Spleen (tissue), 11 donors: Measurements from ENCODE around the gene ADGRD1. TPM values are rescaled to one million over a fixed set of nuclear protein-coding genes. Genes with fewer than 3 reads are reported as not detected.

Experiments used
- DNase-seq: peaks from one replicate; pipeline ENCODE4 v3.0.0-alpha.2; 2020
- H3K27ac ChIP-seq, 8 donors: fragments of 200-600 bp; sonication (generic) in 7 of 8; 1 replicate in 4 of 8; 2 replicates in 4 of 8; pipeline versions ENCODE4 v1.5.0 to v1.8.0; 2016 to 2021; ENCODE audit warnings: inconsistent platforms in 4 of 8, mild to moderate bottlenecking in 4 of 8, moderate library complexity in 1 of 8
- H3K27me3 ChIP-seq, 7 donors: fragments of 200-600 bp; sonication (generic) in 6 of 7; replicated peaks in 1 of 7; 1 replicate in 4 of 7; 2 replicates in 3 of 7; pipeline versions ENCODE4 v1.5.0 to v1.8.0; 2016 to 2021; ENCODE audit warnings: inconsistent platforms in 3 of 7, mild to moderate bottlenecking in 1 of 7
- H3K36me3 ChIP-seq, 6 donors: fragments of 200-600 bp; sonication (generic) in 5 of 6; 1 replicate in 4 of 6; 2 replicates in 2 of 6; pipeline versions ENCODE4 v1.5.0 to v1.8.0; 2016 to 2021; ENCODE audit warnings: inconsistent platforms in 2 of 6
- H3K4me1 ChIP-seq, 6 donors: fragments of 200-600 bp; sonication (generic) in 5 of 6; 1 replicate in 3 of 6; 2 replicates in 3 of 6; pipeline versions ENCODE4 v1.5.0 to v1.8.0; 2016 to 2021; ENCODE audit warnings: inconsistent platforms in 3 of 6
- H3K4me3 ChIP-seq, 8 donors: fragments of 200-600 bp; sonication (generic) in 7 of 8; 1 replicate in 4 of 8; 2 replicates in 4 of 8; pipeline versions ENCODE4 v1.5.0 to v1.8.0; 2016 to 2021; ENCODE audit warnings: inconsistent platforms in 4 of 8, mild to moderate bottlenecking in 4 of 8, moderate library complexity in 2 of 8
- H3K9me3 ChIP-seq, 8 donors: fragments of 200-600 bp; sonication (generic) in 7 of 8; 1 replicate in 4 of 8; 2 replicates in 4 of 8; pipeline versions ENCODE4 v1.5.0 to v1.8.0; 2016 to 2021; ENCODE audit warnings: inconsistent platforms in 4 of 8
- POLR2A ChIP-seq, 3 donors: fragments of 450-650 bp; IDR thresholded peaks; one replicate each; pipeline ENCODE4 v1.5.1; 2017; ENCODE audit warnings: antibody characterized with exemption in 3 of 3, mild to moderate bottlenecking in 1 of 3
- POLR2AphosphoS5 ChIP-seq, 3 donors: sonication (generic); formaldehyde crosslinking; IDR thresholded peaks; one replicate each; pipeline ENCODE4 v1.5.1; 2017; ENCODE audit warnings: antibody characterized with exemption in 3 of 3
- WGBS, 5 donors: extraction: QIAGEN DNeasy Blood & Tissue Kit in 3 of 5; methylation state at CpG; one replicate each; pipeline versions ENCODE4 v1.1.5 to v1.1.7; 2013 to 2018; 5-methylcytosine and 5-hydroxymethylcytosine counted together
- intact Hi-C: fragments of 100-400 bp; cut with DNase I; formaldehyde crosslinking; loops from one replicate; pipeline ENCODE4 v1.15.0; 2023; ENCODE audit warnings: low total_unique reads
- polyA plus RNA-seq, 3 donors: library from polyadenylated mRNA; stranded (reverse); fragments of 200-250 nt; gene quantifications; one replicate each; pipeline ENCODE4 v1.2.1, GENCODE V29; 2013
- total RNA-seq, 7 donors: library from RNA; depleted of rRNA in 3 of 7; stranded (reverse); fragments of >200 nt in 3 of 7; fragmentation: NEBNext Ultra II Directional in 4 of 7; extraction: Animal tissue kit (Norgen Biotek cat#: 25700) in 4 of 7; gene quantifications; one replicate each; pipeline versions ENCODE4 v1.1.0 to v1.2.1, GENCODE V29; 2016 to 2021
- TF ChIP-seq, protein P1 (sequence below), 11 experiments: fragments of 200-600 bp in 7 of 11; fragments of 450-650 bp in 4 of 11; sonication (generic) in 4 of 11; IDR thresholded peaks in 8 of 11; conservative IDR thresholded peaks in 3 of 11; 1 replicate in 7 of 11; 2 replicates in 4 of 11; pipeline versions ENCODE4 v1.4.0 to v1.8.0; 2016 to 2021; ENCODE audit warnings: antibody characterized with exemption in 11 of 11, inconsistent platforms in 4 of 11, mild to moderate bottlenecking in 1 of 11
- donor health status: healthy with polysubstance abuse.
- donor health status: DM: no; HTN: no; CAD: no; lungs with moderate emphysema.
- donor health status: DM: no; HTN: no; CAD: no.
- donor health status: Bipolar disorder and iron deficiency.
- donor health status: healthy.
- donor health status: DM: no; HTN: no; CAD: no.
- donor health status: DM: yes; HTN: yes; CAD: no.

Gene ADGRD1
- total and polyA plus RNA-seq, 10 donors, result 0.89 to 9.7 (median 4.8) TPM

DNA sequence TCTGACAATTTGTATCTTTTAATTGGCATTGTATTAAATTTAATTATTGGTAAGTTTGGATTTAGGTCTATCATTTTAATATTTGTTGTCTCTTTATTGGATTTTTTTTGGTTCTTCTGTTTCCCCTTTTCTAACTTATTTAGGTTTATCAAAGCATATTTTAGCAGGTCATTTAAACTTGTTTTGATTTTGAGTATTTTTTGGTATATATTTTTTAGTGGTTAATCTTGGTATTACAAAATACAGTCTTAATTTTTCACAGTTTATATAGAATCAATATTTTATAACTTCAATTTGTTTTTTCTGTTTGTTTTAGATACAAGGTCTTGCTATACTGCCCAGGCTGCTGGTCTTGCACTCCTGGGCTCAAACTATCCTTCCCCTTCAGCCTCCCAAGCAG lies 15.5 kb upstream of the ADGRD1 start:
- intact Hi-C loops, result no loop called here
- peaks cover 0 to 35% (median 21%) of the 10 kb centered on the region in 8 donors for H3K9me3 ChIP-seq
- H3K27me3 ChIP-seq, result peaks cover 0 to 11% (median 0%) of the 10 kb centered on the region in 7 donors
- H3K4me3 ChIP-seq, result no peak overlapping the region
- DNase-seq, result no peak
- TF ChIP-seq POLR2AphosphoS5 (IDR thresholded peaks at IDR 0.05) (no peak), POLR2A (IDR thresholded peaks at IDR 0.05) (no peak)
- TF ChIP-seq, protein P1, sequence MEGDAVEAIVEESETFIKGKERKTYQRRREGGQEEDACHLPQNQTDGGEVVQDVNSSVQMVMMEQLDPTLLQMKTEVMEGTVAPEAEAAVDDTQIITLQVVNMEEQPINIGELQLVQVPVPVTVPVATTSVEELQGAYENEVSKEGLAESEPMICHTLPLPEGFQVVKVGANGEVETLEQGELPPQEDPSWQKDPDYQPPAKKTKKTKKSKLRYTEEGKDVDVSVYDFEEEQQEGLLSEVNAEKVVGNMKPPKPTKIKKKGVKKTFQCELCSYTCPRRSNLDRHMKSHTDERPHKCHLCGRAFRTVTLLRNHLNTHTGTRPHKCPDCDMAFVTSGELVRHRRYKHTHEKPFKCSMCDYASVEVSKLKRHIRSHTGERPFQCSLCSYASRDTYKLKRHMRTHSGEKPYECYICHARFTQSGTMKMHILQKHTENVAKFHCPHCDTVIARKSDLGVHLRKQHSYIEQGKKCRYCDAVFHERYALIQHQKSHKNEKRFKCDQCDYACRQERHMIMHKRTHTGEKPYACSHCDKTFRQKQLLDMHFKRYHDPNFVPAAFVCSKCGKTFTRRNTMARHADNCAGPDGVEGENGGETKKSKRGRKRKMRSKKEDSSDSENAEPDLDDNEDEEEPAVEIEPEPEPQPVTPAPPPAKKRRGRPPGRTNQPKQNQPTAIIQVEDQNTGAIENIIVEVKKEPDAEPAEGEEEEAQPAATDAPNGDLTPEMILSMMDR (IDR thresholded peaks at IDR 0.05 in 8 of 11, conservative IDR thresholded peaks at IDR 0.05 in 3 of 11), result no peak
- H3K36me3 ChIP-seq, result no peaks in the 10 kb centered on the region
- peaks cover 0 to under 1% (median 0%) of the 10 kb centered on the region in 6 donors for H3K4me1 ChIP-seq
- no peak overlapping the region for H3K27ac ChIP-seq

DNA sequence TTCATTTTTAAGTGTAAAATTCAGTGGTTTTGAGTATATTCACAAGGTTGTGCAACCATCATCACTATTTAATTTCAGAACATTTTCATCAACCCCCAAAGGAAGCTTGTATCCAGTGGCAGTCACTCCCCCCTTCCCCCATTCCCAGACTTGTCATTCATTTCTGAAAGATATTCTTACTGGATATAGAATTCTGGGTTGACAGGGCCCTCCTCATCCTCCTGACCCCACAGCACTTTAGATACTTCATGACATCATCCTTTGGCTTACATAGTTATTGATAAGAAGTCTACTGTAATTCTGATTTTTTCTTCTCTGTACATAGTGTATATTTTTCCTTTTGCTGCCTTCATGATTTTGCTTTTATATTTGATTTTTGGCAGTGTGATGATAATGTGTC lies 8.8 kb upstream of the ADGRD1 start:
- Histone ChIP-seq H3K27me3 (peaks cover 0 to 6% (median 0%) of the 10 kb centered on the region in 7 donors), H3K36me3 (no peaks in the 10 kb centered on the region), H3K4me3 (no peak overlapping the region), H3K9me3 (peaks cover under 1 to 45% (median 32%) of the 10 kb centered on the region in 8 donors), H3K27ac (no peak overlapping the region), H3K4me1 (no peaks in the 10 kb centered on the region)
- TF ChIP-seq POLR2AphosphoS5 (IDR thresholded peaks at IDR 0.05), result no peak
- no peak for TF ChIP-seq POLR2A (IDR thresholded peaks at IDR 0.05)
- TF ChIP-seq, protein P1 (IDR thresholded peaks at IDR 0.05 in 8 of 11, conservative IDR thresholded peaks at IDR 0.05 in 3 of 11), result no peak
- DNase-seq, result no peak
- intact Hi-C loops, result no loop called here

DNA sequence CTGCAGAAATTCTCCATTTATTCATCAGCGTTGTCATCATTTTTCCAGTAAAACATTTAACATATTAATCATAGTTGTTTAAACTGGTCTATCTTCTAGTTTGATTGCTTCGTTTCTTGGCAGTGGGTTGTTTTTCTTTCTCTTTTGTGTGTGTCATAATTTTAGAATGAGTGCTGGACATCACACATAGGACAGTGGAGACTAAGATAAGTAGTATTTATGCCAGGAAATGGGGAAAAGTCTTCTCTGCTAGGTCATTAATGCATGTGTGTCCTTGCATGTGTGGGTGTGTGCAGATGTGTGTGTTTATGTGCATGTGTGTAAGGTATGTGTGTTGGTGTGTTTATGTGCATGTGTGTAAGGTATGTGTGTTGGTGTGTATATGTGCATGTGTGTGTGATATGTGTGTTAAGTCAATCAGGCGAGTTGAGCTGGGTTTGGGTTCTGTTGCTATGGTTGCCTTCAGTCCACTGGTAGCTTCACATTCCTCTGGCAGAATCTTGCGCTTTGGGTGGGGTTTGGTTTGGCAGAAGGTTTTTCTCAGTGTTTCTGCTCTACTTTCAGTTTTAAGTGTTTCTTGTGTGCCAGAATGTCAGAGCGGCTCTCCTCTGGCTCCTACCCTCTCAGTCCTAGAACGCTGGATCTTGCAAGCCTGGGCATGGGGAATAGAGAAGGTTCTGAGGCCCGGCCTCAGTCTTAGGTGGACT lies 7.8 kb upstream of the ADGRD1 start:
- TF ChIP-seq, protein P1 (IDR thresholded peaks at IDR 0.05 in 8 of 11, conservative IDR thresholded peaks at IDR 0.05 in 3 of 11), result no peak
- TF ChIP-seq POLR2A (IDR thresholded peaks at IDR 0.05), result no peak
- TF ChIP-seq POLR2AphosphoS5 (IDR thresholded peaks at IDR 0.05), result no peak
- Histone ChIP-seq H3K27ac (peak overlapping the region in 4 of 8 donors; percentile 21 to 54 (median 38)), H3K4me3 (no peak overlapping the region), H3K4me1 (no peaks in the 10 kb centered on the region), H3K27me3 (peaks cover 0 to 6% (median 0%) of the 10 kb centered on the region in 7 donors), H3K36me3 (no peaks in the 10 kb centered on the region), H3K9me3 (peaks cover 0 to 34% (median 23%) of the 10 kb centered on the region in 8 donors)
- intact Hi-C loops, result no loop called here
- 75 to 87% (median 82%) methylated on average over 7 of the region's 7 CpGs for WGBS, 5 donors
- DNase-seq, result no peak

DNA sequence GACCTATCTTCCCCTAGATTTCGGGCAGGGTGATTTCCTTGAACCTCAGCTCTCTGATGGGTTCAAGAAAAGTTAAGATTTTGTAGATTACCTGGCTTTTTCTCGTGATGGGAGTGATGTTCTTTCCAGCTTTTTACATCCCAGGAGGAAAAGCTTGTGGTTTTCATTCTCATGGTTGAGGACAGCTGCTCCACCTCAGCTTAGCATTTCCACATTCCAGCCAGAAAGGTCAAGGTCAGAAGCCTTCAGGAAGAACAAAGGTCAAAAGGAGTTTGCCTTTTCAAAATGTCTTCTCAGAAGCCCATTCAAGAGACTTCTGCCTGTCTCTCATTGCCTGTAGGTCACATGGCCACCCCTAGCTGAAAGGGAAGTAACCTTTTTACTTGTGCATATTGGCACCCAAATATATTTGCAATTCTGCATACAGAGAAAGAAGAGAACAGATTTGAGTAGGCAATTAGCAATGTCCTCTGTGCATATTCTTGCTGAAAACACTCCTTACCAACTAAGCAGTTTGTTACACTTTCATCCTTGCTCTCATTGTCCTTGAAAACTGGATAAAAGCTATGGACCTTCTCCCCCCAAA lies 6.6 kb upstream of the ADGRD1 start:
- H3K4me1 ChIP-seq, result no peaks in the 10 kb centered on the region
- peak overlapping the region in 2 of 8 donors; percentile 34 to 43 for H3K27ac ChIP-seq
- no peak for DNase-seq
- 63 to 76% (median 66%) methylated on average over 2 of the region's 2 CpGs for WGBS, 5 donors
- TF ChIP-seq POLR2AphosphoS5 (IDR thresholded peaks at IDR 0.05) (no peak), POLR2A (IDR thresholded peaks at IDR 0.05) (no peak)
- TF ChIP-seq, protein P1 (IDR thresholded peaks at IDR 0.05 in 8 of 11, conservative IDR thresholded peaks at IDR 0.05 in 3 of 11), result no peak
- peaks cover 0 to 26% (median 20%) of the 10 kb centered on the region in 8 donors for H3K9me3 ChIP-seq
- H3K36me3 ChIP-seq, result no peaks in the 10 kb centered on the region
- H3K4me3 ChIP-seq, result no peak overlapping the region
- peaks cover 0 to 6% (median 0%) of the 10 kb centered on the region in 7 donors for H3K27me3 ChIP-seq
- intact Hi-C loops, result no loop called here
